OCI-LY1 (cell line): Measurements from ENCODE around the gene CENPU.
"Not testable (repeated sequence)": the region's sequence is repeated elsewhere in the genome, so short reads cannot be mapped to it uniquely, and the experiment has no call there.

Experiments
- CTCF ChIP-seq: fragments of 200-600 bp; sonication (generic), shearing (Covaris generic); IDR thresholded peaks from 2 replicates; pipeline ENCODE4 v1.5.1; 2017; ENCODE audit warnings: mild to moderate bottlenecking, antibody characterized with exemption, low read length, moderate library complexity, mixed read lengths
- EZH2 ChIP-seq: fragments of 200-600 bp; sonication (generic), shearing (Covaris generic); IDR thresholded peaks from 2 replicates; pipeline ENCODE4 v1.8.0; 2017; ENCODE audit warnings: borderline replicate concordance, mixed run types, mild to moderate bottlenecking, antibody characterized with exemption, low read length, moderate library complexity, mixed read lengths

- not testable (repeated sequence) for TF ChIP-seq CTCF, EZH2
Measured at GRCh38 chr4:184739575-184739974, 5.7 kb upstream of the CENPU start.
